Omental fat pad (tissue), 4 donors: ENCODE measurements around the gene CELF4. TPM values are rescaled to one million over a fixed set of nuclear protein-coding genes. Genes with fewer than 3 reads are reported as not detected.

Experiments used
- ATAC-seq: fragments of 150-250 bp; one replicate; pipeline ENCODE4 v1.9.1; 2016; ENCODE audit warnings: mild to moderate bottlenecking, moderate library complexity; ENCODE audit not compliant: low FRiP score
- DNase-seq: peaks from one replicate; pipeline ENCODE4 v3.0.0-alpha.2; 2019; ENCODE audit warnings: low spot score
- CTCF ChIP-seq, 3 donors: fragments of 450-650 bp; IDR thresholded peaks; one replicate each; pipeline ENCODE4 v1.5.1; 2016 to 2017; ENCODE audit warnings: antibody characterized with exemption in 3 of 3, mild to moderate bottlenecking in 3 of 3, moderate library complexity in 2 of 3
- total RNA-seq, 4 donors: library from RNA; depleted of rRNA; stranded (reverse); fragments of >200 nt; gene quantifications; one replicate each; pipeline ENCODE4 v1.1.0, GENCODE V29; 2016

CELF4 gene
- total RNA-seq, 4 donors from 2014 or later, result 0.37 to 0.47 TPM; not detected in 2

DNA sequence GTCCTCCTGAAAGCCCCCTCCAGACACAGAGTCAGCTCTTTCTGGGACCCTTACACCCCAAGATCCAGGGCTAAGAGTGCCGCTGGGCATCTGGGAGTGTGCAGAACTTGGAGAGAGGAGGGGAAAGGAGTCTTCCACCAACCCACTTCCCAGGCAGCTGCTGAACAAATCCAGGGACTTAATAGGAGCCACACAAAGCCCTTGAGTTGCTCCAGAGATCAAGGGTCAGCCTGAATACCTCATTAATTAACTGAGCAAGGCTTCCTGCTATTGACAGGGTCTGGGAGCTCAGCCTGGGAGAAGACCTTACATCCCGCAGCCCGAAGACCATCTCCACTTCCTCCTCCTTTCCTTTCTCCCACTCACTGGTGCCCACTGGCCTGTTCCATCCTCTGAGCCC is 108.3 kb downstream of the CELF4 start:
- no peak for ATAC-seq
- DNase-seq, result no peak
- TF ChIP-seq CTCF (IDR thresholded peaks at IDR 0.05), result no peak

- DNase-seq (no peak), ATAC-seq (no peak)
- no peak for TF ChIP-seq CTCF (IDR thresholded peaks at IDR 0.05)
These were observed 108.7 kb downstream of the CELF4 start for GRCh38 chr18:37456873-37457272.

- ATAC-seq (no peak), DNase-seq (no peak)
- TF ChIP-seq CTCF (IDR thresholded peaks at IDR 0.05), result no peak
These were observed 109.2 kb downstream of the CELF4 start for GRCh38 chr18:37456395-37456794.

GRCh38 chr18:37453752-37454151 is 111.8 kb downstream of the CELF4 start:
- DNase-seq (no peak), ATAC-seq (no peak)
- no peak for TF ChIP-seq CTCF (IDR thresholded peaks at IDR 0.05)

GRCh38 chr18:37452682-37453385 is 112.8 kb downstream of the CELF4 start:
- ATAC-seq (peak; percentile 86), DNase-seq (no peak)
- no peak for TF ChIP-seq CTCF (IDR thresholded peaks at IDR 0.05)

GRCh38 chr18:37452015-37452414 is 113.6 kb downstream of the CELF4 start:
- no peak for DNase-seq
- ATAC-seq, result no peak
- TF ChIP-seq CTCF (IDR thresholded peaks at IDR 0.05), result no peak

- TF ChIP-seq CTCF (IDR thresholded peaks at IDR 0.05), result no peak
- DNase-seq, result no peak
- no peak for ATAC-seq
These were observed 114.3 kb downstream of the CELF4 start for GRCh38 chr18:37451239-37451825.
